ENCODE data around the gene RNF112. TPM values are rescaled to one million over a fixed set of nuclear protein-coding genes. Genes with fewer than 3 reads are reported as not detected.

Gene RNF112
- total and polyA plus RNA-seq, 2 of the 8 experiments (the other 6 are each of a cell fraction or from before 2014, with no cell fraction given): 1.1 to 2.2 TPM

DNA sequence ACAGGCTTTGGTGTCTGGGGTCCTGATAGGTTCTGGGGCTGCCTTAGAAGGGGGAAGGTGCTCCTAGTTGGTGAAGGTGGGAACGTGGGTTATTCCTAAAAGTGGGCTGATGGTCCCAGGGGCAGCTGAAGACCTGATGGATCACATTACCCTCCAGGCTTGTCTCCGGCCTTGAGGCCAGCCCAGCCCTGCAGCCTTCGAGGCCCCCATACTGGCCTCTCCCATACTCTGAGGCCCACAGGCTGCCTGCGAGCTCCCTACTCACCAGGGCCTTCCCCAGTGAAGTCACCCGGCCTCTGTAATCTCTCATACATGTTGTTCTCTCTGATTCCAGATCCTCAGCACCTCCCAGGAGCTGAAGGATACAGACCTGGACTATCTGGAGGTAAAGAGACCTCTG lies 2.7 kb downstream of the RNF112 start (continued):
- no peak for TF ChIP-seq TAF1 (IDR thresholded peaks at IDR 0.05; ENCODE audit: low read depth, low read length)

Data from H1 (cell line).